ENCODE measurements around the gene RNF19B.
"Not testable (repeated sequence)": the region's sequence is repeated elsewhere in the genome, so short reads cannot be mapped to it uniquely, and the experiment has no call there.

Gene RNF19B

DNA sequence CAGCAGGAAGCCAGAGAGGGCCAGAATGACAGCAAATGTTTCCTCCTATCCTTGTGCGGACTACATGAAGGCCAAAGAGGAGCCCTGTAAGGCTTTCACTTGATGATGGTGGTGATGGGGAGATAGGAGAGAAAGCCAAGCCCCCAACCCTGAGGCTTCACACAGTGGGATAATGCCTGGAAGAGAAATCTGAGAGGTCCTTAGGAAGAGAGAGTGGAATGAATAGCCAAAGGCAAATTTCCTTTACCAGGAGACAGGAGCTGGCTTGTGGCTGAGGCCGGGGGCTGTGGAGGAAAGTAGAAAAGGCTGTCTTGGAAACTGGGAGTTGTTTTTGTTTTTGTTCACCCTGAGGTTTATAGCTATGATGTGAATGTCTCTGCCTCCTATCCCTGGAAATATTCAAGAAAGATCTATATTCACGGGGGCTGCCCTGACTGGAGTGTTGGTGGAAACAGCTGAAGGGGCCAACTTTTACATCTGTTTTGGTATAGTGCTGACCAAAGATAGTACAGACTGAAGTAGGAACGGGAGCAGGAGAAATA lies 13.0 kb upstream of the RNF19B start:
- DNase-seq (ENCODE audit: low read depth in 2 of 2) = no peak
- TF ChIP-seq, protein P1, sequence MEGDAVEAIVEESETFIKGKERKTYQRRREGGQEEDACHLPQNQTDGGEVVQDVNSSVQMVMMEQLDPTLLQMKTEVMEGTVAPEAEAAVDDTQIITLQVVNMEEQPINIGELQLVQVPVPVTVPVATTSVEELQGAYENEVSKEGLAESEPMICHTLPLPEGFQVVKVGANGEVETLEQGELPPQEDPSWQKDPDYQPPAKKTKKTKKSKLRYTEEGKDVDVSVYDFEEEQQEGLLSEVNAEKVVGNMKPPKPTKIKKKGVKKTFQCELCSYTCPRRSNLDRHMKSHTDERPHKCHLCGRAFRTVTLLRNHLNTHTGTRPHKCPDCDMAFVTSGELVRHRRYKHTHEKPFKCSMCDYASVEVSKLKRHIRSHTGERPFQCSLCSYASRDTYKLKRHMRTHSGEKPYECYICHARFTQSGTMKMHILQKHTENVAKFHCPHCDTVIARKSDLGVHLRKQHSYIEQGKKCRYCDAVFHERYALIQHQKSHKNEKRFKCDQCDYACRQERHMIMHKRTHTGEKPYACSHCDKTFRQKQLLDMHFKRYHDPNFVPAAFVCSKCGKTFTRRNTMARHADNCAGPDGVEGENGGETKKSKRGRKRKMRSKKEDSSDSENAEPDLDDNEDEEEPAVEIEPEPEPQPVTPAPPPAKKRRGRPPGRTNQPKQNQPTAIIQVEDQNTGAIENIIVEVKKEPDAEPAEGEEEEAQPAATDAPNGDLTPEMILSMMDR (IDR thresholded peaks at IDR 0.05; ENCODE audit: low read depth, low read length) = no peak
- no peak overlapping the region for H3K4me3 ChIP-seq (replicated peaks in 1 of 2; ENCODE audit: low read depth in 2 of 2, low read length in 2 of 2)

DNA sequence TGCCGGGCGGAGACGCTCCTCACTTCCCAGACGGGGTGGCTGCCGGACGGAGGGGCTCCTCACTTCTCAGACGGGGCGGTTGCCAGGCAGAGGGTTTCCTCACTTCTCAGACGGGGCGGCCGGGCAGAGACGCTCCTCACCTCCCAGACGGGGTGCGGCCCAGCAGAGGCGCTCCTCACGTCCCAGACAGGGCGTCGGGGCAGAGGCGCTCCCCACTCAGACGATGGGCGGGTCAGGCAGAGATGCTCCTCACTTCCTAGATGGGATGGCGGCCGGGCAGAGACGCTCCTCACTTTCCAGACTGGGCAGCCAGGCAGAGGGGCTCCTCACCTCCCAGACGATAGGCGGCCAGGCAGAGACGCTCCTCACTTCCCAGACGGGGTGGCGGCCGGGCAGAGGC lies 10.4 kb upstream of the RNF19B start:
- H3K4me3 ChIP-seq (replicated peaks in 1 of 2; ENCODE audit: low read depth in 2 of 2, low read length in 2 of 2); DNase-seq (ENCODE audit: low read depth in 2 of 2): not testable (repeated sequence)

- DNase-seq (ENCODE audit: low read depth in 2 of 2); H3K4me3 ChIP-seq (replicated peaks in 1 of 2; ENCODE audit: low read depth in 2 of 2, low read length in 2 of 2): not testable (repeated sequence)
These were observed 8.8 kb upstream of the RNF19B start for GRCh38 chr1:32973458-32973857.

GRCh38 chr1:32972814-32973428 lies 8.3 kb upstream of the RNF19B start:
- peak overlapping the region; percentile 51 to 55 for H3K4me3 ChIP-seq (replicated peaks in 1 of 2; ENCODE audit: low read depth in 2 of 2, low read length in 2 of 2)
- TF ChIP-seq, protein P1 (IDR thresholded peaks at IDR 0.05; ENCODE audit: low read depth, low read length) = no peak
- peak in 1 of 2 donors; percentile 66 for DNase-seq (ENCODE audit: low read depth in 2 of 2)

DNA sequence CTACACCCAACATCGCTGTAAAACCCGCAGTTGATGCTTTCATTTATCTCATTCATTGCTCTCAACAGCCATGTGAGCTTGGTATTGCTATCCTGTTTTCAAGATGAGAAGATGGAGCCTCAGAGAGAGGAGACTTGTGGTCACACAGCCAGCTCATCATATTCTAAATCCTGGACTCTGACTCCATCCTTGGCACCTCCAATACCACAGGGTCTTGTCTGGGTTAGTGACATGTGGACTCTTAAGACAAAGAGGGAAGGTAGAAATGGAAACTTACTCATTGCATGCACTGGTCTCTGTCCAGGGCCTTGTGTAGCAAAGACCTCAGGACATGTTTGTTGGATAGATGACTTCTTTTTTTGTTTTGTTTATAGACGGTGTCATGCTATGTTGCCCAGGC lies 7.0 kb upstream of the RNF19B start:
- TF ChIP-seq, protein P1 (IDR thresholded peaks at IDR 0.05; ENCODE audit: low read depth, low read length) = no peak
- no peak for DNase-seq (ENCODE audit: low read depth in 2 of 2)
- H3K4me3 ChIP-seq (replicated peaks in 1 of 2; ENCODE audit: low read depth in 2 of 2, low read length in 2 of 2) = no peak overlapping the region

- H3K4me3 ChIP-seq (replicated peaks in 1 of 2; ENCODE audit: low read depth in 2 of 2, low read length in 2 of 2) = no peak overlapping the region
- DNase-seq (ENCODE audit: low read depth in 2 of 2) = no peak
- TF ChIP-seq, protein P1 (IDR thresholded peaks at IDR 0.05; ENCODE audit: low read depth, low read length) = no peak
These were observed 6.5 kb upstream of the RNF19B start for GRCh38 chr1:32971156-32971555.

GRCh38 chr1:32969566-32969965 lies 5.0 kb upstream of the RNF19B start:
- TF ChIP-seq, protein P1 (IDR thresholded peaks at IDR 0.05; ENCODE audit: low read depth, low read length) = no peak
- H3K4me3 ChIP-seq (replicated peaks in 1 of 2; ENCODE audit: low read depth in 2 of 2, low read length in 2 of 2) = no peak overlapping the region
- peak in 1 of 2 donors; percentile 40 for DNase-seq (ENCODE audit: low read depth in 2 of 2)

Data from cardiac fibroblast (primary cell).